NCI-H82 treated with DMSO at 0.1 percent for 48 hours (cell line): Measurements from ENCODE around the gene ROR2.

ENCODE experiments used
- DNase-seq: peaks from one replicate; lab custom pipeline; 2025; ENCODE audit not compliant: unreplicated experiment; lab: John Stamatoyannopoulos, UW

ROR2 gene

GRCh38 chr9:91589101-91589553, 360.9 kb downstream of the ROR2 start:
- DNase-seq, result no peak

- no peak for DNase-seq
Measured at GRCh38 chr9:91586282-91586681, 363.7 kb downstream of the ROR2 start.

- DNase-seq, result no peak
Measured at GRCh38 chr9:91583966-91584365, 366.1 kb downstream of the ROR2 start.

- no peak for DNase-seq
Measured at GRCh38 chr9:91583161-91583875, 366.7 kb downstream of the ROR2 start.

- no peak for DNase-seq
Measured at GRCh38 chr9:91582181-91582580, 367.8 kb downstream of the ROR2 start.

- DNase-seq, result no peak
Measured at GRCh38 chr9:91580136-91580535, 369.9 kb downstream of the ROR2 start.

- DNase-seq, result no peak
Measured at GRCh38 chr9:91578911-91579310, 371.1 kb downstream of the ROR2 start.

- no peak for DNase-seq
Measured at GRCh38 chr9:91577633-91578061, 372.4 kb downstream of the ROR2 start.

GRCh38 chr9:91572811-91573210, 377.2 kb downstream of the ROR2 start:
- peak; percentile 0 for DNase-seq

- peak; percentile 55 for DNase-seq
Measured at GRCh38 chr9:91572044-91572443, 378.0 kb downstream of the ROR2 start.

- DNase-seq, result no peak
Measured at GRCh38 chr9:91571036-91571435, 379.0 kb downstream of the ROR2 start.

- DNase-seq, result no peak
Measured at GRCh38 chr9:91567642-91568274, 382.3 kb downstream of the ROR2 start.

- no peak for DNase-seq
Measured at GRCh38 chr9:91564081-91564670, 385.9 kb downstream of the ROR2 start.

- DNase-seq, result no peak
Measured at GRCh38 chr9:91562416-91562815, 387.6 kb downstream of the ROR2 start.

GRCh38 chr9:91560301-91560700, 389.7 kb downstream of the ROR2 start:
- no peak for DNase-seq

GRCh38 chr9:91558879-91559278, 391.1 kb downstream of the ROR2 start:
- no peak for DNase-seq

- DNase-seq, result no peak
Measured at GRCh38 chr9:91558395-91558794, 391.6 kb downstream of the ROR2 start.

- DNase-seq, result no peak
Measured at GRCh38 chr9:91557327-91557726, 392.7 kb downstream of the ROR2 start.

- DNase-seq, result no peak
Measured at GRCh38 chr9:91555132-91555531, 394.9 kb downstream of the ROR2 start.

- DNase-seq, result no peak
Measured at GRCh38 chr9:91549177-91549576, 400.9 kb downstream of the ROR2 start.

GRCh38 chr9:91547081-91547480, 402.9 kb downstream of the ROR2 start:
- no peak for DNase-seq

GRCh38 chr9:91546574-91546973, 403.5 kb downstream of the ROR2 start:
- no peak for DNase-seq
